GM04503 (cell line): ENCODE measurements around the gene KCNMB2.
A peak's percentile ranks its signal among the peaks of the same experiment; 100 is the strongest.
"Not testable (repeated sequence)": the region's sequence is repeated elsewhere in the genome, so short reads cannot be mapped to it uniquely, and the experiment has no call there.

Experiments used
- DNase-seq: peaks from one replicate; pipeline ENCODE4 v3.0.0-alpha.2; 2012; ENCODE audit warnings: low read depth

The KCNMB2 gene

GRCh38 chr3:178699810-178700209 is 163.6 kb downstream of the KCNMB2 start:
- DNase-seq: no peak

- peak; percentile 4 for DNase-seq
These were observed 167.2 kb downstream of the KCNMB2 start for GRCh38 chr3:178703268-178703975.

- DNase-seq: peak; percentile 4
These were observed 169.7 kb downstream of the KCNMB2 start for GRCh38 chr3:178705925-178706324.

GRCh38 chr3:178706411-178706810 is 170.2 kb downstream of the KCNMB2 start:
- DNase-seq: no peak

- DNase-seq: no peak
These were observed 171.2 kb downstream of the KCNMB2 start for GRCh38 chr3:178707311-178708031.

GRCh38 chr3:178709051-178709450 is 172.8 kb downstream of the KCNMB2 start:
- no peak for DNase-seq

GRCh38 chr3:178711753-178712152 is 175.5 kb downstream of the KCNMB2 start:
- no peak for DNase-seq

- DNase-seq: no peak
These were observed 176.0 kb downstream of the KCNMB2 start for GRCh38 chr3:178712247-178712646.

GRCh38 chr3:178714925-178715832 is 178.9 kb downstream of the KCNMB2 start:
- DNase-seq: no peak

- DNase-seq: no peak
These were observed 182.9 kb downstream of the KCNMB2 start for GRCh38 chr3:178718995-178719635.

- DNase-seq: no peak
These were observed 196.6 kb downstream of the KCNMB2 start for GRCh38 chr3:178732824-178733223.

- no peak for DNase-seq
These were observed 198.9 kb downstream of the KCNMB2 start for GRCh38 chr3:178735032-178735674.

- DNase-seq: no peak
These were observed 200.1 kb downstream of the KCNMB2 start for GRCh38 chr3:178736300-178736699.

- DNase-seq: no peak
These were observed 203.5 kb downstream of the KCNMB2 start for GRCh38 chr3:178739720-178740119.

GRCh38 chr3:178741020-178741419 is 204.8 kb downstream of the KCNMB2 start:
- no peak for DNase-seq

GRCh38 chr3:178743297-178743696 is 207.1 kb downstream of the KCNMB2 start:
- DNase-seq: no peak

GRCh38 chr3:178745861-178746655 is 209.8 kb downstream of the KCNMB2 start:
- DNase-seq: not testable (repeated sequence)

- DNase-seq: no peak
These were observed 212.6 kb downstream of the KCNMB2 start for GRCh38 chr3:178748874-178749273.

GRCh38 chr3:178749471-178749870 is 213.2 kb downstream of the KCNMB2 start:
- no peak for DNase-seq

- DNase-seq: no peak
These were observed 214.5 kb downstream of the KCNMB2 start for GRCh38 chr3:178750639-178751300.
